ENCODE data around the gene MAPRE3.

Gene MAPRE3

GRCh38 chr2:26983746-26984145 lies 13.3 kb downstream of the MAPRE3 start:
- no peak for DNase-seq (ENCODE audit: extremely low read depth, low read depth)
- TF ChIP-seq, protein P1, sequence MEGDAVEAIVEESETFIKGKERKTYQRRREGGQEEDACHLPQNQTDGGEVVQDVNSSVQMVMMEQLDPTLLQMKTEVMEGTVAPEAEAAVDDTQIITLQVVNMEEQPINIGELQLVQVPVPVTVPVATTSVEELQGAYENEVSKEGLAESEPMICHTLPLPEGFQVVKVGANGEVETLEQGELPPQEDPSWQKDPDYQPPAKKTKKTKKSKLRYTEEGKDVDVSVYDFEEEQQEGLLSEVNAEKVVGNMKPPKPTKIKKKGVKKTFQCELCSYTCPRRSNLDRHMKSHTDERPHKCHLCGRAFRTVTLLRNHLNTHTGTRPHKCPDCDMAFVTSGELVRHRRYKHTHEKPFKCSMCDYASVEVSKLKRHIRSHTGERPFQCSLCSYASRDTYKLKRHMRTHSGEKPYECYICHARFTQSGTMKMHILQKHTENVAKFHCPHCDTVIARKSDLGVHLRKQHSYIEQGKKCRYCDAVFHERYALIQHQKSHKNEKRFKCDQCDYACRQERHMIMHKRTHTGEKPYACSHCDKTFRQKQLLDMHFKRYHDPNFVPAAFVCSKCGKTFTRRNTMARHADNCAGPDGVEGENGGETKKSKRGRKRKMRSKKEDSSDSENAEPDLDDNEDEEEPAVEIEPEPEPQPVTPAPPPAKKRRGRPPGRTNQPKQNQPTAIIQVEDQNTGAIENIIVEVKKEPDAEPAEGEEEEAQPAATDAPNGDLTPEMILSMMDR (IDR thresholded peaks at IDR 0.05; ENCODE audit: low read depth, low read length): no peak

DNA sequence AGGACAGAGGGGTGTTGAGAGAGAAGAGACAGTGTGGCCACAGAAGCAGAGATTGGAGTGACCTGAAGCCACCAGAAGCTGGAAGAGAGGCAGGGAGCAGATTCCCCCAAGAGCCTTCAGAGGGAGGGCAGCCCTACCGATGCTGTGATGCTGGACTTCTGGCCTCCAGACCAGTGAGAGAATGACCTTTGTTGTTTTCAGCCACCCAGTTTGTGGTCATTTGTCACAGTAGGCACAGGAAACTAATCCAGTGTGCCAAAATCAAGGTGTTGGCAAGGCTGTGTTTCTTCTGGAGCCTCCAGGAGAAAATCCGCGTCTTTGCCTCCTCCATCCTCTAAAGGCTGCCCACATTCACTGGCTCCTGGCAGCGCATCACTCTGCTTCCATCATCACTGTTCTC lies 15.4 kb downstream of the MAPRE3 start:
- TF ChIP-seq, protein P1 (IDR thresholded peaks at IDR 0.05; ENCODE audit: low read depth, low read length): no peak
- DNase-seq (ENCODE audit: extremely low read depth, low read depth): no peak

- TF ChIP-seq, protein P1 (IDR thresholded peaks at IDR 0.05; ENCODE audit: low read depth, low read length): no peak
- DNase-seq (ENCODE audit: extremely low read depth, low read depth): no peak
Observed at GRCh38 chr2:26986576-26986975, 16.1 kb downstream of the MAPRE3 start.

DNA sequence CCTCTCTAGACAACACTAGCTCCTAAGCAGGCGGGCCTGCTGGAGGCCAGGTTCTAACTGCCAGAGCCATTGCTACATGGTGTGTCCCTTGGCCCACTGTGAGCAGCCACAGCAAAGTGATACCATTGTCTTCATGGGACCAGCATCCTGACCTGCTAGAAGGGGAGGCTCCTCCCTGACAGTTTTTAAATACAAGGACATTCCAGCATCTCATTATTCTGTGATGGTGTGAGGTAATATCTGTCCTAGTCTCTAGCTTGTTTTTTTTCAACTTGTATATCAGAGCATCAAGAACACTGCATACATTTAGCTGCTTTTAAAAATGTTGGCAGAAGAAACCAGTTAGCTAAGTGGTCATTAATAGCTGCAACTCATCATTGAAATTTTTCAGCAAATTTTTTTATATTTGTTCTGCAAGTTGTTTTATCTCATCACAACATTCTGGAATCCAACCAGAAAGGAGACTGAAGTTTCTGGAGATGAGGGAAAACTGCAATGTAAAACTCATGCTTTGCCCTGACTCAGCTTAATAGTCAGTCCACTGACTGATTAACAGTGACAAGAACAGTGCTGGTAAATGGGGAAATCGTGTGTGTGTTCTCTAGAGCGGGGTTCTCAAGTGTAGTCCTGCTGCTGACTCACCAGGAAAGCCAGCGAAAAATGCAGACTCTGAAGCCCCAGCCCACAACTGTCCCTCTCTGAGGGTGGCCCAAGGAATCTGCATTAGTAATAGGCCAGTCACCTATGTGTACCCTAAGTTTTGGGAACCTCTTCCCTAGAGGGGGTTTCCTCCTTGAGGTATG lies 17.8 kb downstream of the MAPRE3 start:
- TF ChIP-seq, protein P1 (IDR thresholded peaks at IDR 0.05; ENCODE audit: low read depth, low read length): no peak
- DNase-seq (ENCODE audit: extremely low read depth, low read depth): peak; percentile 64

GRCh38 chr2:26989156-26989555 lies 18.7 kb downstream of the MAPRE3 start:
- no peak for DNase-seq (ENCODE audit: extremely low read depth, low read depth)
- TF ChIP-seq, protein P1 (IDR thresholded peaks at IDR 0.05; ENCODE audit: low read depth, low read length): no peak

DNA sequence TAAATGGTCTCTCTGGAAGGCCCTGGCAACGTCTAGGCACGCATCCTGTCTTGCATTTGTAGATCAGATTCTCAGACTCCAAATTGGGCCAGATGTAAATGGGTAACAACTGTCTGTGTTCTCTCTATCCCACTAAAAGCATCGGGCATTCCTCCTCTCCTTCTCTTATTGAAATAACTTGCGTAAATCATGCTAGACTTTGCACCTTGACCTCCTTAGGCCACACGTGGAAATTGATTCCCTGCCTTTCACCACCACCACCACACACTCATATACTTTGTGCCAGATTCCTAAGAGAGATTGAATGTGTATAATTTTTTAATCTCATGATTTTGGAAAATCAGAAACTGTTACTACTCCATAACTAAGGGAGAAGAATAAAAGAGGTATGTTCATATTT lies 21.3 kb downstream of the MAPRE3 start:
- TF ChIP-seq, protein P1 (IDR thresholded peaks at IDR 0.05; ENCODE audit: low read depth, low read length): no peak
- no peak for DNase-seq (ENCODE audit: extremely low read depth, low read depth)

- TF ChIP-seq, protein P1 (IDR thresholded peaks at IDR 0.05; ENCODE audit: low read depth, low read length): no peak
Observed at GRCh38 chr2:26993768-26994167, 23.3 kb downstream of the MAPRE3 start.

More at GRCh38 chr2:26993768-26994167, 23.3 kb downstream of the MAPRE3 start:
- DNase-seq (ENCODE audit: extremely low read depth, low read depth): no peak

Measured in AG09319 (cell line).